Fibroblast of lung (primary cell): Measurements from ENCODE around the gene HTT. TPM values are rescaled to one million over a fixed set of nuclear protein-coding genes. Genes with fewer than 3 reads are reported as not detected.

Source experiments
- DNase-seq, 2 donors: peaks; one replicate each; pipeline versions ENCODE4 v3.0.0 to v3.0.0-alpha.2; 2010; ENCODE audit warnings: low read depth in 2 of 2
- H2AFZ ChIP-seq: 2 replicates; pipeline ENCODE4 v1.5.1; 2012; ENCODE audit warnings: low read length, control low read depth, inconsistent platforms
- H3K27ac ChIP-seq: 2 replicates; pipeline ENCODE4 v1.5.1; 2011; ENCODE audit warnings: low read length, control low read depth; ENCODE audit not compliant: insufficient read depth
- H3K27me3 ChIP-seq: 2 replicates; pipeline ENCODE4 v1.5.1; 2011; ENCODE audit warnings: mild to moderate bottlenecking, low read length; ENCODE audit not compliant: control insufficient read depth, insufficient read depth
- H3K36me3 ChIP-seq: 2 replicates; pipeline ENCODE4 v1.5.1; 2011; ENCODE audit warnings: low read length; ENCODE audit not compliant: control insufficient read depth, insufficient read depth
- H3K4me1 ChIP-seq: 2 replicates; pipeline ENCODE4 v1.5.1; 2011; ENCODE audit warnings: low read length; ENCODE audit not compliant: control insufficient read depth, insufficient read depth; ENCODE audit errors: extremely low read depth
- H3K4me2 ChIP-seq: 2 replicates; pipeline ENCODE4 v1.5.1; 2011; ENCODE audit warnings: low read length, control low read depth; ENCODE audit not compliant: insufficient read depth; ENCODE audit errors: extremely low read depth
- H3K4me3 ChIP-seq, 4 experiments: fragments of 200-600 bp in 1 of 4; sonication (generic) in 1 of 4; replicated peaks in 1 of 4; 2 replicates each; pipeline ENCODE4 v1.5.1; 2011 to 2016; ENCODE audit warnings: low read length in 4 of 4, low read depth in 3 of 4, mild to moderate bottlenecking in 3 of 4, control low read depth in 2 of 4, inconsistent platforms in 1 of 4, mixed read lengths in 1 of 4; ENCODE audit not compliant: insufficient read depth in 1 of 4; ENCODE audit errors: control extremely low read depth in 1 of 4
- H3K79me2 ChIP-seq: 2 replicates; pipeline ENCODE4 v1.5.1; 2012; ENCODE audit warnings: mild to moderate bottlenecking, low read length, inconsistent platforms; ENCODE audit not compliant: control insufficient read depth, insufficient read depth
- H3K9ac ChIP-seq: 2 replicates; pipeline ENCODE4 v1.5.1; 2011; ENCODE audit warnings: mild to moderate bottlenecking, low read length, control low read depth; ENCODE audit not compliant: insufficient read depth
- H3K9me3 ChIP-seq: 2 replicates; pipeline ENCODE4 v1.5.1; 2012; ENCODE audit warnings: low read depth, low read length; ENCODE audit not compliant: control insufficient read depth, insufficient read depth
- H4K20me1 ChIP-seq: 2 replicates; pipeline ENCODE4 v1.5.1; 2011; ENCODE audit warnings: low read length; ENCODE audit not compliant: control insufficient read depth, insufficient read depth; ENCODE audit errors: extremely low read depth
- CTCF ChIP-seq, 2 donors: IDR thresholded peaks in 1 of 2; conservative IDR thresholded peaks in 1 of 2; 1 replicate in 1 of 2; 2 replicates in 1 of 2; pipeline ENCODE4 v1.5.1; 2011 to 2012; ENCODE audit warnings: low read length in 2 of 2, control low read depth in 1 of 2, inconsistent platforms in 1 of 2, low read depth in 1 of 2, mild to moderate bottlenecking in 1 of 2
- EZH2 ChIP-seq: IDR thresholded peaks from 2 replicates; pipeline ENCODE4 v1.5.1; 2012; ENCODE audit warnings: low read length, control low read depth, mild to moderate bottlenecking; ENCODE audit errors: missing control alignments
- polyA plus RNA-seq, 2 donors: library from polyadenylated mRNA; depleted of rRNA in 1 of 2; stranded (reverse) in 1 of 2; unstranded in 1 of 2; fragments of >200 nt; gene quantifications; 2 replicates each; pipeline ENCODE4 v1.2.1, GENCODE V29; 2011 to 2012; ENCODE audit warnings: missing spikeins in 1 of 2
- total RNA-seq: library from RNA; depleted of rRNA; stranded (reverse); fragments of >200 nt; gene quantifications from 2 replicates; pipeline ENCODE4 v1.2.1, GENCODE V29; 2014

HTT gene
- total and polyA plus RNA-seq, 2 donors (not counting 1 experiment from before 2014, with no cell fraction given): 13.2 to 41.8 TPM

- peaks cover 4% of the 10 kb centered on the region for H3K36me3 ChIP-seq
- H3K4me1 ChIP-seq: peaks cover 7% of the 10 kb centered on the region
- no peak for TF ChIP-seq EZH2
- TF ChIP-seq CTCF (conservative IDR thresholded peaks at IDR 0.05 in 1 of 2, IDR thresholded peaks at IDR 0.05 in 1 of 2; ENCODE audit: low read depth in 1 of 2, low read length in 2 of 2): no peak
- peak overlapping the region; percentile 39 for H3K4me2 ChIP-seq
- no peak overlapping the region for H3K9ac ChIP-seq
- no peaks in the 10 kb centered on the region for H4K20me1 ChIP-seq
- H3K27me3 ChIP-seq: no peaks in the 10 kb centered on the region
- H3K4me3 ChIP-seq: no peak overlapping the region
- H3K9me3 ChIP-seq: no peaks in the 10 kb centered on the region
- peak; percentile 64 to 69 for DNase-seq
- H3K27ac ChIP-seq: peak overlapping the region; percentile 30
- no peaks in the 10 kb centered on the region for H3K79me2 ChIP-seq
- no peak overlapping the region for H2AFZ ChIP-seq
Measured at GRCh38 chr4:3203971-3204431, 129.5 kb downstream of the HTT start.

GRCh38 chr4:3205995-3206394, 131.5 kb downstream of the HTT start:
- peaks cover 5% of the 10 kb centered on the region for H3K4me1 ChIP-seq
- no peaks in the 10 kb centered on the region for H4K20me1 ChIP-seq
- DNase-seq: no peak
- H2AFZ ChIP-seq: no peak overlapping the region
- H3K4me2 ChIP-seq: no peak overlapping the region
- no peak overlapping the region for H3K4me3 ChIP-seq
- no peak overlapping the region for H3K27ac ChIP-seq
- H3K36me3 ChIP-seq: peaks cover 6% of the 10 kb centered on the region
- H3K9me3 ChIP-seq: no peaks in the 10 kb centered on the region
- no peaks in the 10 kb centered on the region for H3K79me2 ChIP-seq
- H3K27me3 ChIP-seq: no peaks in the 10 kb centered on the region
- H3K9ac ChIP-seq: no peak overlapping the region
- TF ChIP-seq CTCF (conservative IDR thresholded peaks at IDR 0.05 in 1 of 2, IDR thresholded peaks at IDR 0.05 in 1 of 2; ENCODE audit: low read depth in 1 of 2, low read length in 2 of 2): no peak
- TF ChIP-seq EZH2: no peak

- Histone ChIP-seq H3K79me2 (no peaks in the 10 kb centered on the region), H3K4me1 (peaks cover 5% of the 10 kb centered on the region), H4K20me1 (no peaks in the 10 kb centered on the region), H3K9ac (no peak overlapping the region), H3K36me3 (peaks cover 6% of the 10 kb centered on the region), H3K4me3 (no peak overlapping the region), H3K4me2 (no peak overlapping the region), H3K27me3 (no peaks in the 10 kb centered on the region), H2AFZ (no peak overlapping the region), H3K9me3 (no peaks in the 10 kb centered on the region), H3K27ac (no peak overlapping the region)
- DNase-seq: no peak
- TF ChIP-seq EZH2 (no peak), CTCF (conservative IDR thresholded peaks at IDR 0.05 in 1 of 2, IDR thresholded peaks at IDR 0.05 in 1 of 2; ENCODE audit: low read depth in 1 of 2, low read length in 2 of 2) (no peak)
Measured at GRCh38 chr4:3206439-3207100, 132.1 kb downstream of the HTT start.
